Loucy (cell line): Measurements from ENCODE around the gene CPVL.

ENCODE experiments used
- H2AFZ ChIP-seq: fragments of 200-600 bp; sonication (generic); 2 replicates; pipeline ENCODE4 v1.6.0; 2016; ENCODE audit warnings: antibody characterized with exemption, mild to moderate bottlenecking, low read length, moderate library complexity
- H3F3A ChIP-seq: fragments of 200-600 bp; 2 replicates; pipeline ENCODE4 v1.6.0; 2016; ENCODE audit warnings: antibody characterized with exemption, low read depth, mild to moderate bottlenecking
- H3K27me3 ChIP-seq: fragments of 200-600 bp; sonication (generic); 2 replicates; pipeline ENCODE4 v1.6.1; 2014; ENCODE audit warnings: low read length, mild to moderate bottlenecking; ENCODE audit not compliant: insufficient read depth, poor library complexity, severe bottlenecking
- H3K36me3 ChIP-seq: fragments of 200-600 bp; sonication (generic); 2 replicates; pipeline ENCODE4 v1.6.1; 2016; ENCODE audit warnings: low read length; ENCODE audit not compliant: insufficient read depth
- H3K4me1 ChIP-seq: fragments of 200-600 bp; sonication (generic); 2 replicates; pipeline ENCODE4 v1.5.1; 2014; ENCODE audit warnings: low read length, mild to moderate bottlenecking; ENCODE audit not compliant: insufficient read depth, poor library complexity, severe bottlenecking
- H3K4me2 ChIP-seq: fragments of 200-600 bp; sonication (generic); 2 replicates; pipeline ENCODE4 v1.6.0; 2014; ENCODE audit warnings: antibody characterized with exemption, low read length, low read depth, mild to moderate bottlenecking; ENCODE audit not compliant: poor library complexity, severe bottlenecking
- H3K4me3 ChIP-seq: fragments of 200-600 bp; sonication (generic); 2 replicates; pipeline ENCODE4 v1.5.1; 2014; ENCODE audit warnings: low read length, mild to moderate bottlenecking, mixed read lengths; ENCODE audit not compliant: poor library complexity, severe bottlenecking
- H3K79me2 ChIP-seq: fragments of 200-600 bp; sonication (generic); 2 replicates; pipeline ENCODE4 v1.6.1; 2014; ENCODE audit warnings: low read length; ENCODE audit not compliant: insufficient read depth
- H3K9ac ChIP-seq: fragments of 200-600 bp; sonication (generic); 2 replicates; pipeline ENCODE4 v1.6.0; 2014; ENCODE audit warnings: mild to moderate bottlenecking, low read depth, low read length, moderate library complexity; ENCODE audit not compliant: poor library complexity, severe bottlenecking
- H3K9me2 ChIP-seq: fragments of 200-600 bp; sonication (generic); replicated peaks from 2 replicates; pipeline ENCODE4 v1.6.1; 2016; ENCODE audit warnings: low read depth, low read length, mixed read lengths
- H3K9me3 ChIP-seq: fragments of 200-600 bp; sonication (generic); 2 replicates; pipeline ENCODE4 v1.6.1; 2014; ENCODE audit warnings: mild to moderate bottlenecking, antibody characterized with exemption, low read length, low read depth; ENCODE audit not compliant: insufficient read depth
- H4K20me1 ChIP-seq: fragments of 200-600 bp; sonication (generic); 2 replicates; pipeline ENCODE4 v1.6.0; 2014; ENCODE audit warnings: antibody characterized with exemption, low read length, mild to moderate bottlenecking; ENCODE audit not compliant: insufficient read depth, poor library complexity, severe bottlenecking
- CTCF ChIP-seq: fragments of 200-600 bp; sonication (generic); conservative IDR thresholded peaks from 2 replicates; pipeline ENCODE4 v1.5.1; 2014; ENCODE audit warnings: mild to moderate bottlenecking, antibody characterized with exemption, low read length
- EZH2phosphoT487 ChIP-seq: fragments of 200-600 bp; IDR thresholded peaks from 2 replicates; pipeline ENCODE4 v1.6.1; 2018; ENCODE audit warnings: antibody characterized with exemption, mild to moderate bottlenecking, moderate library complexity, borderline replicate concordance

The CPVL gene

GRCh38 chr7:28960071-28960840, 186.1 kb downstream of the CPVL start:
- H3K9ac ChIP-seq, result no peak overlapping the region
- H3F3A ChIP-seq, result no peaks in the 10 kb centered on the region
- TF ChIP-seq CTCF, result no peak
- TF ChIP-seq EZH2phosphoT487, result no peak
- H3K9me2 ChIP-seq, result no peaks in the 10 kb centered on the region
- no peaks in the 10 kb centered on the region for H3K79me2 ChIP-seq
- H3K4me2 ChIP-seq, result no peak overlapping the region
- no peaks in the 10 kb centered on the region for H3K27me3 ChIP-seq
- H3K4me1 ChIP-seq, result no peaks in the 10 kb centered on the region
- no peak overlapping the region for H3K4me3 ChIP-seq
- H3K9me3 ChIP-seq, result no peaks in the 10 kb centered on the region
- H3K36me3 ChIP-seq, result no peaks in the 10 kb centered on the region
- H4K20me1 ChIP-seq, result no peaks in the 10 kb centered on the region
- H2AFZ ChIP-seq, result no peak overlapping the region

- Histone ChIP-seq H3K4me1 (peaks cover 5% of the 10 kb centered on the region), H2AFZ (no peak overlapping the region), H3K9ac (no peak overlapping the region), H3K36me3 (no peaks in the 10 kb centered on the region), H3K4me3 (no peak overlapping the region), H3K79me2 (no peaks in the 10 kb centered on the region), H3F3A (0 out of 2 replicates have a peak, but pooled peaks cover 4% of the 10 kb centered on the region), H3K9me3 (no peaks in the 10 kb centered on the region), H4K20me1 (no peaks in the 10 kb centered on the region), H3K4me2 (no peak overlapping the region), H3K27me3 (no peaks in the 10 kb centered on the region), H3K9me2 (no peaks in the 10 kb centered on the region)
- TF ChIP-seq EZH2phosphoT487 (no peak), CTCF (no peak)
These were observed 187.4 kb downstream of the CPVL start for GRCh38 chr7:28958980-28959347.

- no peak for TF ChIP-seq EZH2phosphoT487
- TF ChIP-seq CTCF, result no peak
- Histone ChIP-seq H4K20me1 (no peaks in the 10 kb centered on the region), H3K4me3 (no peak within 1 kb of the TSS), H3K36me3 (no peaks in the 10 kb centered on the region), H3F3A (0 out of 2 replicates have a peak, but pooled peaks cover 4% of the 10 kb centered on the region), H3K9me3 (no peaks in the 10 kb centered on the region), H3K27me3 (no peaks in the 10 kb centered on the region), H3K4me1 (peaks cover 11% of the 10 kb centered on the region), H3K9me2 (no peaks in the 10 kb centered on the region), H3K79me2 (no peaks in the 10 kb centered on the region), H2AFZ (no peak within 1 kb of the TSS), H3K9ac (no peak within 1 kb of the TSS), H3K4me2 (no peak within 1 kb of the TSS)
These were observed 187.9 kb downstream of the CPVL start, which contains the start of gene TRIL for GRCh38 chr7:28958235-28958979. TSS of gene TRIL (minus strand) at chr7:28958330. CDS start at chr7:28958046, 284 bp downstream.
